COR-L47 (cell line): ENCODE measurements around the gene GLS2.
"Not testable (repeated sequence)": the region's sequence is repeated elsewhere in the genome, so short reads cannot be mapped to it uniquely, and the experiment has no call there.

Source experiments
- DNase-seq: peaks from one replicate; lab custom pipeline; 2025; lab: John Stamatoyannopoulos, UW

The GLS2 gene

GRCh38 chr12:56490360-56490759, 2.4 kb upstream of the GLS2 start:
- no peak for DNase-seq

GRCh38 chr12:56487448-56488040, 417 bp downstream of the GLS2 start:
- peak; percentile 45 for DNase-seq

GRCh38 chr12:56486694-56487093, 1.3 kb downstream of the GLS2 start:
- DNase-seq, result no peak

DNA sequence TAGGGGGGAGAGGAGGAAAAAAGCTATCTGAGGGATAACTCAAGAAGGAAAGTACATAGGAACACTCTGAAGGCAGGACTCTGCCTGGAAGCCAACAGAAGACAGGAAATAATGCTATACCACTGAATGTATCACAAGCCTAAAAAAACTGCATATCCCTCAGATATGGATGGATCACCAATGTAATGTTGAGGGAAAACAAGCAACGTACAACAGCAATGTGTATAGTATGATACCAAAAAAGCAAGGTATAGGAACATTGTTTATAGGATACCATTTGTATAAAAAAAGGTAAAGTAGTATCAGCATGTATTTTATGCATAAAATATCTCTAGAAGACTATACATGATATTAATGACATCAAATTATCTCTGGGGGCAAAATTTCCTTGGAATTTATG, 3.4 kb downstream of the GLS2 start:
- DNase-seq, result no peak

DNA sequence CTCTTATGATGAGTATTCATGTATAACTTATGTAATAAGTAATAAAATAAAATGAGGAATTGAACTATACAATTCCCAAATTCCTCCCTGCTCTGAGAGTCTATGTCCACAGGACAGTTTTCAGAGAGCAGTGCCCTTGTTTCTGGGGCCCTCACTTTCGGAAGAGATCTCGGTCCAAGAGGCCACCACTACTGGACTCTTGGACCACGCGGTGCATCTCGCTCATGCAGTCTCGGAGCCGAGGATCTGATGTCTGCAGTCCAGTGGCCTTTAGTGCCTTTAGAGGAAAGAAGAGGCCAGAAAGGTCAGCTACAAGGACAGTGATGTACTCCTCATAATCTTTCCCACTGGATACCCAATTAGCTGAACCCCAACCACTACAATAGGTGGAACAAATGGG, 8.3 kb downstream of the GLS2 start:
- DNase-seq, result no peak

DNA sequence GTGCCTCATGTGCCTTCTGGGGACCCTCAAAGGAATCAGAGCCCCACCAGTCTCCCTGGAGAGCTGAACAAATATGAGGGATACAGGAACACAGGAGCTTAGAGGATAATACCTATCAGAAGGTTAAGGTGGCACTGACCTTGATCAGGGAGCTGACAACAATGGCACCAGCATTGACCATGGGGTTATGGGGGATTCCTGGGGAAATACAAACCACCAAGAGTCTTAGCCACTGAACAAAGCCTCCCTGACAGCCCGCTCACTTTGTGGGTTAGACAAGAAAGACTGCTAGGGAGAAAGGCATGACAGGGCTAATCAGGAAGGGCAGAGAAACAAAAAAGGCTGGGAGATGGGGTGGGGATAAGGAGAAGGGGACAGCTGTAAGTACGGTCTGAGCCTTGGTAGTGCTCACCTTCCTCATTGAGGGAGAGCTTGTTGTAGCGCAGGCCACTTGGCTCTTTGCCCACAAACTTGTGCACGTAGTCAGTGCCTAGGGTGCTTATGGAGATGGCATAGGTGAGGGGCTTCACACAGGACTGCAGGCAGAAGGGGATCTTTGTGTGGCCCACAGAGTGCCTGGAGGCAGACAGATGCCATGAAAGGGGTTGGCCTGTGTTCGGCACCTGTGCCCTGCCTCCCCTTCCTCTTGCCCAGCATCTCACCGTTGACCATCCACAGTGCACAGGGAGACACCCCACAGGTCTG, 10.3 kb downstream of the GLS2 start:
- DNase-seq, result no peak

DNA sequence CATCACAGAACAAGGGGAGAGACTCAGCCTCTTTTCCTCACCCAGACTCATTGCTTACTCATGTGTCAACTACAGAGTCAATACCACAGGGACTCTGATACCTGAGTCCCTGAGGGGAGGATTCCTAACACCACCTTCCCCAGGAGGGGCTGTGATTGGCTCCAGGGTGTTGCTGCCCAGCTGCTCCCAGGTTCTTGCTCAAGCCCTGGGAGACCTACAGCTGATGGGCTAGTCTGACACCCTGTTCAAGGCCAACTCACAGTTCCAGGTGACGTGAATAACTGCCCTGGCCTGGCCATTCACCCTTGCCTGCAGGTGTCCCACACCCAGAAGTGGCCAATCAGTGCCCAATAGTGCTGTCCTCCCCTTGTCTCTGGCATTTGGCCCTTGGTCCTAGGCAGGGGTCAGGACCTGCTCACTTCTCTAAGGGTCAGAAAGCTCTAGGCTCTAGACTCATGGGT, 11.0 kb downstream of the GLS2 start:
- DNase-seq, result no peak

- no peak for DNase-seq
These were observed 11.8 kb downstream of the GLS2 start for GRCh38 chr12:56476143-56476542.

GRCh38 chr12:56474389-56474788, 13.6 kb downstream of the GLS2 start:
- DNase-seq, result no peak

DNA sequence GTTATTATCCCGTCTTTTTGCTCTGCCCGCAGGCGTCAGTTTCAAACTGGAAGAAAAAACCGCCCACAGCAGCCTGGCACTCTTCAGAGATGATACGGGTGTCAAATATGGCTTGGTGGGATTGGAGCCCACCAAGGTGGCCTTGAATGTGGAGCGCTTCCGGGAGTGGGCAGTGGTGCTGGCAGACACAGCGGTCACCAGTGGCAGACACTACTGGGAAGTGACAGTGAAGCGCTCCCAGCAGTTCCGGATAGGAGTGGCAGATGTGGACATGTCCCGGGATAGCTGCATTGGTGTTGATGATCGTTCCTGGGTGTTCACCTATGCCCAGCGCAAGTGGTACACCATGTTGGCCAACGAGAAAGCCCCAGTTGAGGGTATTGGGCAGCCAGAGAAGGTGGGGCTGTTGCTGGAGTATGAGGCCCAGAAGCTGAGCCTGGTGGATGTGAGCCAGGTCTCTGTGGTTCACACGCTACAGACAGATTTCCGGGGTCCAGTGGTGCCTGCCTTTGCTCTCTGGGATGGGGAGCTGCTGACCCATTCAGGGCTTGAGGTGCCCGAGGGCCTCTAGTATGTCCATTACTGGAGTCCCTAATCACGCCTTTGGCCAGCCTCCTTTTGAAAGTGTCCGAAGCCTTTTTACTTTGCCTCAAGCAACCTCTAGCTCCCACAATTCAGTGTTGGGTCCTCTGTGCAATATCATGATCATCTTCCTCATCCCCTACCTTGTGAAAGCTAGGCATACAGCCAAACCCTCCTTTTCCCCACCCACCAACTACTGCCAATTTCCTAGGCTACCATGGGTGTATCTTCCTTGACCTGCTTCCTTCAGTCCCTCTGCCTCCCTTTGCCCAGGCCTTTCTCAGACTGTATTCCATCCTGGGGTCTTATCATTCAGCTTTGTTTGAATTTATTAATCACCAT, 18.7 kb downstream of the GLS2 start:
- DNase-seq, result no peak

GRCh38 chr12:56468216-56469006, 19.6 kb downstream of the GLS2 start, which contains the start of gene SPRYD4:
Gene SPRYD4 (plus strand): TSS chr12:56468578. CDS start chr12:56468592, 14 bp downstream.
- DNase-seq, result peak; percentile 93

- DNase-seq, result no peak
These were observed 25.4 kb downstream of the GLS2 start for GRCh38 chr12:56462565-56462964.

GRCh38 chr12:56461235-56462159, 26.5 kb downstream of the GLS2 start:
- no peak for DNase-seq

- no peak for DNase-seq
These were observed 30.1 kb downstream of the GLS2 start for GRCh38 chr12:56457817-56458216.

GRCh38 chr12:56454557-56454956, 33.4 kb downstream of the GLS2 start, which contains the start of gene MIP:
Gene MIP (minus strand): TSS chr12:56454657. CDS start chr12:56454613, 44 bp downstream.
- DNase-seq, result no peak

DNA sequence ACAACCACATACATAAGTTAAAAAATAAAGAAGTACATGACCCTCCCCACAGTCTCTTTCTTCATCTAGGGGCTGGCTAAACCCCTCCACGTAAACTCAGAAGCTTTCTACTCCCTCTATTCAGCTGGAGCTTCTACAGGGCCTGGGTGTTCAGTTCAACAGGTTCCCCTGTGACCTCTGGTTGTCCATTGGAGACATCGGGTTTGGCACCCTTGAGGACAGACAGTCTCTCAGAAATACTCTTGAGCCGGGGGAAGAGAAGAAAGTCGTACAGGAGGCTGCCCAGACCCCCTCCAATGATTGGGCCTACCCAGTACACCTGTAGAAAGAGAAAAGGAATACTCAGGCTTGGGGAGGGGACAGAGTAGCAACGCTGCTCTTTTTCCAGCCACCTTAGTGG, 36.8 kb downstream of the GLS2 start:
- DNase-seq, result no peak

GRCh38 chr12:56450241-56450640, 37.7 kb downstream of the GLS2 start:
- no peak for DNase-seq

DNA sequence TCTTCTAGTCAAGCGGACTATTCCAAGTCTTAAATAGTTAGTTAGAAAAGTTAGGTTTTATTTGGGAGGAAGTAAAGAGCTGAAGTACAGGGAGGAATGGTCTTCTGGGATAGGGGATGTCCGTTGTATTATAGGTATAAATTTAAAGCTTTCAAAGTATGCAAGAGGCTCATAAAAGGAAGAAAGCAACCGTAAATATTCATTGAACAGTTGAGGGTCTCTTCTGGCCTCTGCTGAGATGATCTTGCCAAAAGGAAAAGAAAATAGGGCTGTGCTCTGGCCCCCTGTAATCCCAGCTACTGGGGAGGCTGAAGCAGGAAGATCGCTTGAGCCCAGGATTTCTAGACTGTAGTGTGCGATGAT, 38.4 kb downstream of the GLS2 start:
- no peak for DNase-seq

- peak; percentile 88 for DNase-seq
These were observed 38.9 kb downstream of the GLS2 start, which contains the start of gene TIMELESS for GRCh38 chr12:56448860-56449621. Gene TIMELESS (minus strand): TSS chr12:56449426. CDS start chr12:56434170, 15,256 bp downstream.

DNA sequence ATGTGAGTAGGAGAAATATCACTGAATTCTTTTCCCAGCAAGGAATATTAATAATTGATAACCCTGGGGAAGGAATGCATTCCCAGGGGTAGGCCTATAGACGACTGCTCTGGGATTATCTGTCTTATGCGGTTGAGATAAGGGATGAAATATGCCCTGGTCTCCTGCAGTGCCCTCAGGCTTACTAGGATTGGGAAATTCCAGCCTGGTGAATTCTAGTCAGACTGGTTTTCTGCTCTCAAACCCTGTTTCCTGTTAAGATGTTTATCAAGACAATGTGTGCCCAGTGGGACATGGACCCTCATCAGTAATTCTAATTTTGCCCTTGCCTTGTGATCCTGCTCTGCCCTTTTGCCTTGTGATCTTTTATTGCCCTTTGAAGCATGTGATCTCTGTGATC, 44.8 kb downstream of the GLS2 start:
- not testable (repeated sequence) for DNase-seq
